Skeletal muscle satellite cell (primary cell): ENCODE data around the gene GPR160. TPM values are rescaled to one million over a fixed set of nuclear protein-coding genes. Genes with fewer than 3 reads are reported as not detected.

Source experiments
- H3K27me3 ChIP-seq: 2 replicates; pipeline ENCODE4 v1.7.0; 2013; ENCODE audit warnings: low read length; ENCODE audit not compliant: control insufficient read depth, insufficient read depth
- H3K36me3 ChIP-seq: 2 replicates; pipeline ENCODE4 v1.7.0; 2013; ENCODE audit warnings: mild to moderate bottlenecking, control low read depth, low read length; ENCODE audit not compliant: insufficient read depth
- H3K4me1 ChIP-seq: 2 replicates; pipeline ENCODE4 v1.7.0; 2013; ENCODE audit warnings: low read length; ENCODE audit not compliant: control insufficient read depth, insufficient read depth
- H3K4me2 ChIP-seq: 2 replicates; pipeline ENCODE4 v1.7.0; 2013; ENCODE audit warnings: mild to moderate bottlenecking, low read length
- H3K4me3 ChIP-seq: 2 replicates; pipeline ENCODE4 v1.7.0; 2013; ENCODE audit warnings: low read length
- H3K9ac ChIP-seq: 2 replicates; pipeline ENCODE4 v1.7.0; 2013; ENCODE audit warnings: mild to moderate bottlenecking, low read depth, low read length, moderate library complexity
- H3K9me3 ChIP-seq: replicated peaks from 2 replicates; pipeline ENCODE4 v1.7.0; 2013; ENCODE audit warnings: mild to moderate bottlenecking, control low read depth, low read length
- total RNA-seq: library from RNA; depleted of rRNA; stranded (reverse); fragments of >200 nt; gene quantifications from 2 replicates; pipeline ENCODE4 v1.2.3, GENCODE V29; 2012; rRNA removed

The GPR160 gene, protein sequence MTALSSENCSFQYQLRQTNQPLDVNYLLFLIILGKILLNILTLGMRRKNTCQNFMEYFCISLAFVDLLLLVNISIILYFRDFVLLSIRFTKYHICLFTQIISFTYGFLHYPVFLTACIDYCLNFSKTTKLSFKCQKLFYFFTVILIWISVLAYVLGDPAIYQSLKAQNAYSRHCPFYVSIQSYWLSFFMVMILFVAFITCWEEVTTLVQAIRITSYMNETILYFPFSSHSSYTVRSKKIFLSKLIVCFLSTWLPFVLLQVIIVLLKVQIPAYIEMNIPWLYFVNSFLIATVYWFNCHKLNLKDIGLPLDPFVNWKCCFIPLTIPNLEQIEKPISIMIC
- total RNA-seq: under 0.01 and 0.22 TPM in 2 replicates

- peaks cover 9% of the 10 kb centered on the region for H3K4me1 ChIP-seq
- H3K4me2 ChIP-seq: peak within 1 kb of the TSS; percentile 85
- peaks cover 31% of the 10 kb centered on the region for H3K27me3 ChIP-seq
- H3K9ac ChIP-seq: peak within 1 kb of the TSS; percentile 26
- H3K9me3 ChIP-seq: no peaks in the 10 kb centered on the region
- H3K4me3 ChIP-seq: peak within 1 kb of the TSS; percentile 70
- no peaks in the 10 kb centered on the region for H3K36me3 ChIP-seq
Measured at GRCh38 chr3:170037463-170038433, at the start of gene GPR160. Gene GPR160, plus strand, starts transcription at chr3:170037995. Its CDS starts 45,978 bp downstream, at chr3:170083973.

DNA sequence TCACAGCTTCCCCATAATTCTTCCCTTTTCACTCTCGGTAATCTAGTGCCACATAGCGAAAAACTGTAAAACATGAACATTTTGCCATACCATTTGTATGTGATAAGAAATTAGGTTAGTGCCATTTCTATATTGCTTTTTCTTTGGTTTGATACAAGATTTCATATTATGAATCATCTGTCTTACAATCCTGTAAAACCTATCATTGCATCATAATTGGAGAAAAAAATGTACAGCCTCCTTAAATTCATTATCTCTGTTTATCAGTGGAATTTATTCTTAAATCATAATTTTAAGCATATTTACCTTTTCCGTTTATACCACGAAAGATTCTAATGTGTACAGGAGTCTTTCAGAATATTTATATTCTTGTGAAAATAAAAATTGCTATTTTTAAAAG, 47.4 kb upstream of the GPR160 start:
- no peak overlapping the region for H3K4me3 ChIP-seq
- H3K9ac ChIP-seq: no peak overlapping the region
- no peaks in the 10 kb centered on the region for H3K4me1 ChIP-seq
- peaks cover 69% of the 10 kb centered on the region for H3K36me3 ChIP-seq
- no peaks in the 10 kb centered on the region for H3K27me3 ChIP-seq
- no peaks in the 10 kb centered on the region for H3K9me3 ChIP-seq
- no peak overlapping the region for H3K4me2 ChIP-seq

DNA sequence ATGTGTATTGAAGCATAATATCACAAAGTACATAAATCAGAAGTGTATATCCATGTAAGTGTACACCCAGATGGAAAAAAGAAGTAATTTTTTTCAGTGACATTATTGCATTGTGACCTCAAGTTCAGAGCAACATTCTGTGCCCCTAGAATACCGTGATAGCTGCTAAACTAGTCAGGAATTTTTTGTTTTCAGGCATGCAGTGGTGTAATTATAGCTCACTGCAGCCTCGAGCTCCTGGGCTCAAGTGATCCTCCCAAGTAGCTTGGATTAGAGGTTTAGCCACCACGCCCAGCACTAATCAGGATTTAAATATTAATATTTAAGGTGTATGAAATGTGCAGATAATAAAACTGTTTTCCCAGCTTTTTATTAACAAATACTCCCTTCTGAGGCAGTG, 45.6 kb upstream of the GPR160 start:
- peaks cover 61% of the 10 kb centered on the region for H3K36me3 ChIP-seq
- no peak overlapping the region for H3K4me2 ChIP-seq
- H3K27me3 ChIP-seq: no peaks in the 10 kb centered on the region
- no peaks in the 10 kb centered on the region for H3K9me3 ChIP-seq
- no peaks in the 10 kb centered on the region for H3K4me1 ChIP-seq
- H3K4me3 ChIP-seq: no peak overlapping the region
- H3K9ac ChIP-seq: no peak overlapping the region

- no peak overlapping the region for H3K4me2 ChIP-seq
- no peak overlapping the region for H3K9ac ChIP-seq
- H3K9me3 ChIP-seq: no peaks in the 10 kb centered on the region
- no peaks in the 10 kb centered on the region for H3K27me3 ChIP-seq
- no peak overlapping the region for H3K4me3 ChIP-seq
- H3K4me1 ChIP-seq: no peaks in the 10 kb centered on the region
- peaks cover 55% of the 10 kb centered on the region for H3K36me3 ChIP-seq
Measured at GRCh38 chr3:169992781-169993180, 45.0 kb upstream of the GPR160 start.

DNA sequence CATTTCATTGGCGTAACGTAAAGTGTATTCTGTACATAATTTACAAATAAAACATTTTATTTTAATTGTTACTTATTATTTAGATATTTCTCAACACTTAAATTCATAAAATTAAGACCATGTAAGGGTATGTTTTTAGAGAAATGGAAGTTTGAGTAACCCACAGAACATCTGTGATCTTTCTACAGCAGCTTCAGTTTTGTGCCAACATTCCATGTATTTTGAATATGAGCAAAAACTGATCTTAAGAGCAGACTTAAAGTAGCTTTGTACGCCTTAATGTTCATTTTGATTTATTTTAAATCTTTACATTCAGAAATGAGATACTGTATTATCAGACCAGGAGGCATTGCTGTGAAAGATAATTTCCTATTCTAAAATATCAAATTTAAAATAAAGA, 44.0 kb upstream of the GPR160 start:
- Histone ChIP-seq H3K9ac (no peak overlapping the region), H3K9me3 (no peaks in the 10 kb centered on the region), H3K36me3 (peaks cover 45% of the 10 kb centered on the region), H3K27me3 (no peaks in the 10 kb centered on the region), H3K4me3 (no peak overlapping the region), H3K4me1 (peaks cover 3% of the 10 kb centered on the region), H3K4me2 (no peak overlapping the region)

GRCh38 chr3:169996063-169996462, 41.7 kb upstream of the GPR160 start:
- Histone ChIP-seq H3K9me3 (no peaks in the 10 kb centered on the region), H3K4me1 (peaks cover 3% of the 10 kb centered on the region), H3K36me3 (peaks cover 32% of the 10 kb centered on the region), H3K4me3 (no peak overlapping the region), H3K9ac (no peak overlapping the region), H3K4me2 (no peak overlapping the region), H3K27me3 (no peaks in the 10 kb centered on the region)

GRCh38 chr3:169998668-169999131, 39.1 kb upstream of the GPR160 start:
- H3K4me1 ChIP-seq: peaks cover 3% of the 10 kb centered on the region
- H3K9ac ChIP-seq: no peak overlapping the region

GRCh38 chr3:169999433-169999832, 38.4 kb upstream of the GPR160 start:
- H3K4me1 ChIP-seq: peaks cover 3% of the 10 kb centered on the region
- no peaks in the 10 kb centered on the region for H3K27me3 ChIP-seq
- no peak overlapping the region for H3K9ac ChIP-seq
- peaks cover 9% of the 10 kb centered on the region for H3K36me3 ChIP-seq
- no peak overlapping the region for H3K4me2 ChIP-seq
- H3K9me3 ChIP-seq: no peaks in the 10 kb centered on the region
- H3K4me3 ChIP-seq: no peak overlapping the region

More at GRCh38 chr3:169998668-169999131, 39.1 kb upstream of the GPR160 start:
- H3K4me2 ChIP-seq: no peak overlapping the region
- H3K9me3 ChIP-seq: no peaks in the 10 kb centered on the region
- H3K27me3 ChIP-seq: no peaks in the 10 kb centered on the region
- H3K36me3 ChIP-seq: peaks cover 14% of the 10 kb centered on the region
- no peak overlapping the region for H3K4me3 ChIP-seq

DNA sequence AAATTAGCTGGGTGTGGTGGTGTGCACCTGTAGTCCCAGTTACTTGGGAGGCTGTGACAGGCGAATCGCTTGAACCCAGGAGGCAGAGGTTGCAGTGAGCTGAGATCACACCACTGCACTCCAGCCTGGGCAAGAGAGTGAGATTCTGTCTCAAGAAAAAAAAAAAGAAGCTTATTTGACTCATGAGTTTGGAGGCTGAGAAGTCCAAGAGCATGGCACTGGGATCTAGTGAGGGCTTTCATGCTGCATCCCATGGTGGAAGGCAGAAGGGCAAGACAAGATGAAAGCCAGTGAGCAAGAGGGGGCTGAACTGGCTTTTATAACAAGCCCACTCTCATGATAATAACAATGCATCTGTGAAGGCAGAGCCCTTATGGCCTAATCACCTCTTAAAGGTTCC, 37.7 kb upstream of the GPR160 start:
- H3K27me3 ChIP-seq: no peaks in the 10 kb centered on the region
- H3K9ac ChIP-seq: no peak overlapping the region
- H3K9me3 ChIP-seq: no peaks in the 10 kb centered on the region
- peaks cover 3% of the 10 kb centered on the region for H3K4me1 ChIP-seq
- no peak overlapping the region for H3K4me3 ChIP-seq
- H3K4me2 ChIP-seq: no peak overlapping the region
- peaks cover 9% of the 10 kb centered on the region for H3K36me3 ChIP-seq

DNA sequence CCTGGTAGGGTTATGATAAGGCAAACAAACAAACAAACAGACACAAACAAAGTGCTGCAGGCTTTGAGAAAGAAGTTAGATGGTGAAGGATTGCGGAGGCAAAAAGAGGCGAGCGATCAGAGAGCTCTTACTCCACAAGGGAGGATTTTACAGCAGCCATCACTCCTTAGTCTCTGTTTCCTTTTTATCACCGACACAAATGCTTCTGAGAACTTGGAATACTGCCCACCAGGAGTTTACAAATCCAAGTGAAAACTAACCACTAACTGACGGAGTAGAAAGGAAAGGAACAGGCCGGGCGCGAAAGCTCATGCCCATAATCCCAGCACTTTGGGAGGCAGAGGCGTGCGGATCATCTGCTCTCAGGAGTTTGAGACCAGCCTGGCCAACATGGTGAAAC, 35.6 kb upstream of the GPR160 start:
- no peak overlapping the region for H3K9ac ChIP-seq
- H3K4me1 ChIP-seq: peaks cover 5% of the 10 kb centered on the region
- no peak overlapping the region for H3K4me2 ChIP-seq
- H3K36me3 ChIP-seq: no peaks in the 10 kb centered on the region
- no peaks in the 10 kb centered on the region for H3K9me3 ChIP-seq
- no peaks in the 10 kb centered on the region for H3K27me3 ChIP-seq
- no peak overlapping the region for H3K4me3 ChIP-seq

GRCh38 chr3:170002879-170003278, 34.9 kb upstream of the GPR160 start:
- peaks cover 5% of the 10 kb centered on the region for H3K4me1 ChIP-seq
- H3K4me2 ChIP-seq: no peak overlapping the region
- no peak overlapping the region for H3K4me3 ChIP-seq
- no peaks in the 10 kb centered on the region for H3K9me3 ChIP-seq
- H3K27me3 ChIP-seq: no peaks in the 10 kb centered on the region
- H3K9ac ChIP-seq: no peak overlapping the region
- no peaks in the 10 kb centered on the region for H3K36me3 ChIP-seq
